Psoas muscle (tissue), 8 donors: ENCODE results near the gene SFT2D3. TPM values are rescaled to one million over a fixed set of nuclear protein-coding genes. Genes with fewer than 3 reads are reported as not detected.
A peak's percentile ranks its signal among the peaks of the same experiment; 100 is the strongest.

Experiments
- ATAC-seq, 4 donors: fragments of 200-7000 bp; cut with Tn5 transposase; one replicate each; pipeline ENCODE4 v1.9.1; 2020; ENCODE audit warnings: moderate library complexity in 3 of 4, mild to moderate bottlenecking in 2 of 4
- DNase-seq, 2 donors: peaks; one replicate each; pipeline ENCODE4 v3.0.0-alpha.2; 2020
- H3K27ac ChIP-seq: fragments of 200-600 bp; one replicate; pipeline ENCODE4 v1.8.0; 2022
- H3K27me3 ChIP-seq, 3 donors: fragments of 200-600 bp in 1 of 3; one replicate each; pipeline versions ENCODE4 v1.6.1 to v1.8.0; 2013 to 2022; ENCODE audit warnings: low read length in 2 of 3, mild to moderate bottlenecking in 2 of 3, moderate library complexity in 1 of 3; ENCODE audit not compliant: insufficient read depth in 3 of 3
- H3K36me3 ChIP-seq, 2 donors: fragments of 200-600 bp in 1 of 2; one replicate each; pipeline versions ENCODE4 v1.6.1 to v1.8.0; 2013 to 2022; ENCODE audit warnings: low read depth in 1 of 2, mild to moderate bottlenecking in 1 of 2, moderate library complexity in 1 of 2; ENCODE audit not compliant: insufficient read depth in 1 of 2
- H3K4me1 ChIP-seq: fragments of 200-600 bp; one replicate; pipeline ENCODE4 v1.8.0; 2022
- H3K4me3 ChIP-seq: fragments of 200-600 bp; one replicate; pipeline ENCODE4 v1.8.0; 2022; ENCODE audit warnings: mild to moderate bottlenecking
- H3K9me3 ChIP-seq: fragments of 200-600 bp; one replicate; pipeline ENCODE4 v1.8.0; 2022
- WGBS, 3 donors: extraction: QIAGEN DNeasy Blood & Tissue Kit; methylation state at CpG; one replicate each; pipeline versions ENCODE4 v1.1.6 to v1.1.7; 2013; 5-methylcytosine and 5-hydroxymethylcytosine counted together
- intact Hi-C, 2 donors: fragments of 100-400 bp; cut with DNase I; formaldehyde crosslinking; loops; one replicate each; pipeline versions ENCODE4 v1.11.0 to v1.14.2; 2022
- polyA plus RNA-seq, 3 donors: library from polyadenylated mRNA; stranded (reverse); fragments of 200-250 nt; gene quantifications; one replicate each; pipeline ENCODE4 v1.2.3, GENCODE V29; 2013
- total RNA-seq, 4 donors: library from RNA; stranded (reverse); fragmentation: NEBNext Ultra II Directional in 2 of 4; extraction: Animal tissue kit (Norgen Biotek cat#: 25700) in 2 of 4; gene quantifications; one replicate each; pipeline versions ENCODE4 v1.2.1 to v1.2.4, GENCODE V29; 2021 to 2023
- TF ChIP-seq, protein P1 (sequence below): fragments of 200-600 bp; IDR thresholded peaks from one replicate; pipeline ENCODE4 v1.8.0; 2022; ENCODE audit warnings: antibody characterized with exemption
- donor health status: healthy with polysubstance abuse.
- donor health status: DM: no; HTN: no; CAD: no; lungs with moderate emphysema.
- donor health status: Bipolar disorder and iron deficiency.
- donor health status: healthy.
- donor health status: DM: yes; HTN: yes; CAD: no.
- donor health status: DM: no; HTN: no; CAD: no.
- donor health status: DM: no; HTN: no; CAD: no.
- donor health status: DM: yes; HTN: yes; CAD: no.

Gene SFT2D3
- total and polyA plus RNA-seq, 7 donors, result 1.5 to 4.1 (median 2.2) TPM

DNA sequence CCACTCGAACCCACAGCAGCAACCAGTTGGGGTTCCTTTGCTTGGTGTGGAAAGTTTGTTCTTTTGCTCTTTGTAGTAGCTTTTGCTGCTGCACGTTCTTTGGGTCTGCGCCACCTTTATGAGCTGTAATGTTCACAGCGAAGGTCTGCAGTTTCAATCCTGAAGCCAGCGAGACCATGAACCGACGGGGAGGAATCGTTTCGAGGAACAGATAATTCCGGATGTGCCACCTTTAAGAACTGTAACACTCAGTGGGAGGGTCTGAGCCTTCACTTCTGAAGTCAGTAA, 41.1 kb upstream of the SFT2D3 start:
- no peak overlapping the region for H3K27ac ChIP-seq
- no peaks in the 10 kb centered on the region for H3K9me3 ChIP-seq
- peaks cover 0 to 4% of the 10 kb centered on the region in 2 donors for H3K36me3 ChIP-seq
- no peak for ATAC-seq
- intact Hi-C loops, result no loop called here
- TF ChIP-seq, protein P1, sequence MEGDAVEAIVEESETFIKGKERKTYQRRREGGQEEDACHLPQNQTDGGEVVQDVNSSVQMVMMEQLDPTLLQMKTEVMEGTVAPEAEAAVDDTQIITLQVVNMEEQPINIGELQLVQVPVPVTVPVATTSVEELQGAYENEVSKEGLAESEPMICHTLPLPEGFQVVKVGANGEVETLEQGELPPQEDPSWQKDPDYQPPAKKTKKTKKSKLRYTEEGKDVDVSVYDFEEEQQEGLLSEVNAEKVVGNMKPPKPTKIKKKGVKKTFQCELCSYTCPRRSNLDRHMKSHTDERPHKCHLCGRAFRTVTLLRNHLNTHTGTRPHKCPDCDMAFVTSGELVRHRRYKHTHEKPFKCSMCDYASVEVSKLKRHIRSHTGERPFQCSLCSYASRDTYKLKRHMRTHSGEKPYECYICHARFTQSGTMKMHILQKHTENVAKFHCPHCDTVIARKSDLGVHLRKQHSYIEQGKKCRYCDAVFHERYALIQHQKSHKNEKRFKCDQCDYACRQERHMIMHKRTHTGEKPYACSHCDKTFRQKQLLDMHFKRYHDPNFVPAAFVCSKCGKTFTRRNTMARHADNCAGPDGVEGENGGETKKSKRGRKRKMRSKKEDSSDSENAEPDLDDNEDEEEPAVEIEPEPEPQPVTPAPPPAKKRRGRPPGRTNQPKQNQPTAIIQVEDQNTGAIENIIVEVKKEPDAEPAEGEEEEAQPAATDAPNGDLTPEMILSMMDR, result no peak
- DNase-seq, result peak in 1 of 2 donors; percentile 6
- no peak overlapping the region for H3K4me3 ChIP-seq
- no peaks in the 10 kb centered on the region for H3K27me3 ChIP-seq
- peaks cover 6% of the 10 kb centered on the region for H3K4me1 ChIP-seq
- WGBS, 3 donors, result 90 to 94% (median 92%) methylated on average over 10 of the region's 10 CpGs

DNA sequence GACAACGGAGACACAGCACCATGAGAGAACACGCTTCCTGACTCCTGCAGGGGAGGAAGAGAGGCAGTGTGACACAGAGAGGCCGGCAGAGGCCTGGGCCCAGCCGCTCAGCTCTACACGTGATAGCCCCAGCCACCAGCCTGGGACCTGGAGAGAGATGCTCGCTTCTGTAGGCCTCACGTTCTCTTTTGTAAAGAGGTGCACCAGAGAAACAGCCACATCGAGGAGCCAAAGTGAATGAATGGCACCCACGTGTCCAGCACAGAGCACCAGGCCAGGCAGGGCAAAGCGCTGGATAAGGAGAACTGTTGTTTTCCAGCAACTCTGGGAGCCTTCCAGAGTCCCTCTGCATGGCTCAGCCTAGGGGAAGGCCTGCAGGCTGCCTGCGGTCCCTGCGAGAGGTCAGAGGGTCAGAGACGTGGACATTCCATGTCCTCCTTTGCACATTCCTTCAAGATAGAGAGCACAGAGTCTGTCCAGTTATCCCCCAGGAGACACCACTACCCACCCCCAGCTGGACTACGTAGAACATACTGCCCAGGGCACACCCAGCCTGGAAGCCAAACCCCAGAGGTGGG, 40.1 kb upstream of the SFT2D3 start:
- H3K9me3 ChIP-seq, result no peaks in the 10 kb centered on the region
- H3K27me3 ChIP-seq, result peaks cover 0 to 1% (median 0%) of the 10 kb centered on the region in 3 donors
- peaks cover 6% of the 10 kb centered on the region for H3K4me1 ChIP-seq
- ATAC-seq (no peak), DNase-seq (no peak)
- H3K27ac ChIP-seq, result no peak overlapping the region
- intact Hi-C loops, result no loop called here
- H3K36me3 ChIP-seq, result peaks cover 0 to 4% of the 10 kb centered on the region in 2 donors
- WGBS, 3 donors, result 80 to 81% (median 81%) methylated on average over 14 of the region's 14 CpGs
- TF ChIP-seq, protein P1, result no peak
- H3K4me3 ChIP-seq, result no peak overlapping the region

DNA sequence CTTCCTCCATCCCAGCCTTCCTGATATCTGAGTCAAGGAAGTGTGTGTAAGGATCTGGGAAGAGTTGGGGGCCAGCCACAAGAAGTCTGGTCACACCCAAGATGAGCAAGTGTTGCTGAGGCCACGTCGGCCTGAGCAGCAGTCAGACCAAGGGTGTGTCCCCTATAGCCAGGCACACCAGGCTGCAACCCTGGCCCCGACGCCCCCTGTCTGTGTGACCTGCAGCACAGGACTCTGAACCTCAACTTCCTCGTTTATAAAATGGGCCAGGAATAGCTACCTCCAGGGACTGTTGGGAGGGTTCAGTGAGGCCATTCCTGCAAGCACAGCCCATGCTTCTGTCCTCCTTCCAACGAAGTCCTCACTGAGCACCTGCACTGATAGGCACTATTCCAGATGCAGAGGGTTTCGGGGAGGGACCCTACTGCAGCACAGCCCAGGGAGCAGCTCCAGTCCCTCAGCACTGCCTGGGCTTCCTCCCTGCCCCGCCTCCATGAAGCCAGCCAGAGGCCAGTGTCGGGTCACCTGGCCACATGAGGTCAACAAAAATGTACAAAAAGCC, 39.3 kb upstream of the SFT2D3 start:
- peaks cover 0 to 1% (median 0%) of the 10 kb centered on the region in 3 donors for H3K27me3 ChIP-seq
- H3K27ac ChIP-seq, result peak overlapping the region; percentile 16
- ATAC-seq (peak in 2 of 4 donors; percentile 31 to 38), DNase-seq (peak in 1 of 2 donors; percentile 69)
- peaks cover 0 to 4% of the 10 kb centered on the region in 2 donors for H3K36me3 ChIP-seq
- intact Hi-C loops, result no loop called here
- H3K9me3 ChIP-seq, result no peaks in the 10 kb centered on the region
- peaks cover 6% of the 10 kb centered on the region for H3K4me1 ChIP-seq
- TF ChIP-seq, protein P1, result no peak
- 54 to 61% (median 58%) methylated on average over 9 of the region's 9 CpGs for WGBS, 3 donors
- H3K4me3 ChIP-seq, result no peak overlapping the region

DNA sequence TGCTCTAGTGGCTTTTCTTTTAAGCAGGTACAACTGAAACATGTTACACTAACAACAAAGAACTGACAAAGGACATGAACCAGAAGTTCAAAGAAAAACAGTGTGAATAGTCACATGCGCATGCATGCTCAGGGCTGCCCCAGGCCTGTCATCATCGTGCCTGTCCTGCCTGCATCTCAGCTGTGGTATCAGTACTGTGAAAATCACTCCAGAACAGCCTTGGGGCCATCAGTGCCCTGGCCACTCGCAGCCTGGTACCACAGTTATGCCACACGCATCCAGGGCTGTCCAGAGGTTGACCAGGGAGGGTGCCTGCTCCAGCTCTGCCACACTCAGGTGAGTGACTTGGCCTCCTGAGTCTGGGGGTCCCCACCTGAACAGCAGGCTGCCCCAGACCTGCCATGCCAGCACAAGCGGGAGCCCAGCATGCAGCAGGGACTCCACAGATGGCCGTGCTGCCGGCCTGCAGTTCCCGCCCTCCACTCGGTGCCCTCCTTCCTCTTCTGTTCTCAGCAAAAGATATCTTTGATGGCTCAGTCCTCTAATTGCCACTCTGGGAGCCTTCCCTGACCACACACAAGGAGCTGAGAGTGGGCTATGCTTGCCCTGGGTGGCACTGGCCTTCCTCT, 38.2 kb upstream of the SFT2D3 start:
- WGBS, 3 donors, result 77 to 80% (median 78%) methylated on average over 9 of the region's 9 CpGs
- TF ChIP-seq, protein P1, result no peak

More for the DNA sequence above, 38.2 kb upstream of the SFT2D3 start:
- Histone ChIP-seq H3K36me3 (no peaks in the 10 kb centered on the region), H3K9me3 (no peaks in the 10 kb centered on the region), H3K27ac (peak overlapping the region; percentile 61), H3K4me3 (peak overlapping the region; percentile 58), H3K27me3 (peaks cover 0 to 1% (median 0%) of the 10 kb centered on the region in 3 donors), H3K4me1 (peaks cover 6% of the 10 kb centered on the region)
- DNase-seq, result no peak
- no peak for ATAC-seq
- intact Hi-C loops, result no loop called here
